ENCODE measurements around the gene EVI5.
"Not testable (repeated sequence)": the region's sequence is repeated elsewhere in the genome, so short reads cannot be mapped to it uniquely, and the experiment has no call there.

Gene EVI5

GRCh38 chr1:92791487-92792066 lies 6.7 kb upstream of the EVI5 start:
- no peak for DNase-seq (ENCODE audit: low spot score)

DNA sequence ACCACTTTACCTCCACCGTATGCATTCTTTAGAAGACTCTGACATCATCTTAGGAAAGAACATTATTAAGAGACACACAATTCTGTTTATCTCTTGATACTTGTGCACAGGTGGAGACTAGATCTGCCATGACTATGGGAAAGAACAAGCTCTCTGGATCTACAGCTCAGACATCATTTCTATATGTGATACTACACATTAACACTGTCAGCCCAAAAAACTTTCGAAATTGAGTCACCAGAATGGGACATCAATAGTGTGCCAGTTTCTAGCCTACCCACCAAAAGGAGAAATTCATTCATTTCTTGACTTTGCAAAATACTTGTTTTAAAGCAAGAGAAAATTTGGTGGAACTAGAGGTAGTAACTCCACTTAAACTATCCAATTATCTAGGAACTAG lies 6.0 kb upstream of the EVI5 start:
- DNase-seq (ENCODE audit: low spot score), result no peak

DNA sequence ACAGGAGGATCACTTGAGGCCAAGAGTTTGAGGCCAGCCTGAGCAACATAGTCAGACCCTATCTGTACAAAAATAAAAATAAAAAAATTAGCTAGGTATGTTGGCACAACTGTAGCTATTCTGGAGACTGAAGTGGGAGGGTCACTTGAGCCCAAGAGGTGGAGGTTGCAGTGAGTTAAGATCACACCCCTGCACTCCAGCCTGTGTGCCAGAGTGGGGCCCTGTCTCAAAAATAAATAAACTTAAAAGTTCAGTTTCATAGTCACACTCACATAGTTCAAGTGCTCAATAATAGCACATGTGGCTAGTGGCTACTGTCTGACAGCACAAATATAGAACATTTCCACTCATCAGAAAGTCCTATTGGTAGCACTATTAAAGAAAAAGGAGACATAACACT lies 5.2 kb upstream of the EVI5 start:
- DNase-seq (ENCODE audit: low spot score), result no peak

- DNase-seq (ENCODE audit: low spot score), result no peak
Observed at GRCh38 chr1:92786111-92786901, 1.4 kb upstream of the EVI5 start.

- DNase-seq (ENCODE audit: low spot score), result peak; percentile 47
Observed at GRCh38 chr1:92784021-92784638, 778 bp downstream of the EVI5 start.

GRCh38 chr1:92783550-92783949 lies 1.4 kb downstream of the EVI5 start:
- not testable (repeated sequence) for DNase-seq (ENCODE audit: low spot score)

- DNase-seq (ENCODE audit: low spot score), result no peak
Observed at GRCh38 chr1:92778376-92778775, 6.5 kb downstream of the EVI5 start.

DNA sequence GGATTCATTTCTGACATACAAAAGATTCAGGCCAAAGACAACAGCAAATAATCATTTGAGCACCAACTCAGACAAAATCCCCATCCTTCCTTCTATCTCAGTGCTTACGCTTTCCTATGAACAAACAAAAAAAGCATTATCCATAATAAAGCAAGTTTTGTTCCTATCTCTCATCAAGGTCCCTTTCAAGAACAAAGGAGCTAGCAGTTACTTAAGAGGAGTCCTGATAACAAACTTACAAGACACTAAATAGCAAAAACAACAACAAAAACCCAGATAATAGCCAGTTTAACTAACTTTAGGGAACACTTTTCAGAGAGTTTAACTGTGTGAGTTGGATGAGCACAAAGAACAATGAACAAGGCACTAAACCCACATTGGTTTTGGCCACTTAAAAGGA lies 10.5 kb downstream of the EVI5 start:
- DNase-seq (ENCODE audit: low spot score), result peak; percentile 61

DNA sequence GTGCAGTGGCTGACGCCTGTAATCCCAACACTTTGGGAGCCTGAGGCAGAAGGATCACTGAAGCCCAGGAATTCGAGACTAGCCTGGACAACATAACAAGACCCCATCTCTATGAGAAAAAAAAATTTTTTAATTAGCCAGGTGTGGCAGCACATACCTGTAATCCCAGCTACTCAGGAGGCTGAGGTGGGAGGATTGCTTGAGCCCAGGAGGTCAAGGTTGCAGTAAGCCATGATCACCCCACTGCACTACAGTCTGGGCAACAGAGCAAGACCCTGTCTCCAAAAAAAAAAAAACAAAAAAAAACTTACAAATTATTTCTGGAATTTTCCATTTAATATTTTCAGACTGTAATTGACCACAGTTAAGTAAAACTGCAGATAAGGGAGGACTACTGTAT lies 11.2 kb downstream of the EVI5 start:
- not testable (repeated sequence) for DNase-seq (ENCODE audit: low spot score)

- no peak for DNase-seq (ENCODE audit: low spot score)
Observed at GRCh38 chr1:92769856-92770255, 15.1 kb downstream of the EVI5 start.

DNA sequence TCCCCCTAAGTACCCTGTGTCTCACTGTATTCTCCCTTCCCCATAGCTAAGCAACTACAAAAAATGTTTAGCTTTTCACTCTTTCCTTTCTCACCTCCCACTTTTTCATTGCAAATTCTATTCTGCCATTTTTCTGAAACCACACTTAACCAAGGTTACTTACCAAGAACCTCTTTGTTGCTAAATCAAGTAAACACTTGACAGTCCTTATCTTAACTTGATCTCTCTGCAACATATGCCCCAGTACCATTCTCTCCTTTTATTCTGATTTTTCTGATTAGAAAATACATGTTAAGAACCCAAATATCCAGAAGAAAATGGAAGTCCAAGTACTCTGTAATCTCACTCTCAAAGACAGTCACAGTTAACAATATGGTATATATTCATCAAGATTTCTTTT lies 16.0 kb downstream of the EVI5 start:
- DNase-seq (ENCODE audit: low spot score), result no peak

DNA sequence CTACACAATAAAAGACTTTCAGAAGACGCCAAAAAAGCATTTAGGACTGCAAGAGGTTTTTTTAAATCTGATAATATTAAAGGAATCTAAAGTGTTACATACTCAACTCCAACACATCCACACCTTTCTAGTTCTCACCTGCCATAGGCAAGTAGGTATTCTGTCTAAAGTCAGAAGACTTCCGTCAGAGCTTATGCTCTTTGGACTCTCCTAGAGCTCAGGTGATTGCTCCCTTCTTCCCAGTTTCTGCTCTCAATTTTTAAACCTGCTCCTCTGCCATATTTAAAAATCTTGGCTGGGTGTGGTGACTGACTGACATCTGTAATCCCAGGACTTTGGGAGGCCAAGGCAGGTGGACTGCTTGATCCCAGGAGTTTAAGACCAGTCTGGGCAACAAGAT lies 16.6 kb downstream of the EVI5 start:
- no peak for DNase-seq (ENCODE audit: low spot score)

- no peak for DNase-seq (ENCODE audit: low spot score)
Observed at GRCh38 chr1:92764116-92764515, 20.8 kb downstream of the EVI5 start.

DNA sequence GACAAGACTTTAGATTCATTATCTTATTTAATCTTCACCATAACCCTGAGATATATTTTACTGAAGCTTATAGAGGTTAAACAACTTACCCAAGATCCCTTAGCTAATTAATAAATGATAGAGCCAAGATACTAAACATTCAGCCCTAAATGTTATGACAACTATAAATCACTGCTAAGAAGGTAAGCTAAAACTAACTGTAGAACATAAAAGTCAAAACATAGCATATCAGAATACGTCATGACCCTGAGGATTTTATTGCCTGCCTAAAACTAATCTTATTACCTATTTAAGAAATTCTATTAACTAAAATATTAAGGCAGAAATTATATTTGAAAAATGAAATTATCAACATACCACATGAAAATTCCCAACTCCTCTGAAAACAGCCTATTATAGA lies 22.6 kb downstream of the EVI5 start:
- DNase-seq (ENCODE audit: low spot score), result no peak

- no peak for DNase-seq (ENCODE audit: low spot score)
Observed at GRCh38 chr1:92759361-92759760, 25.5 kb downstream of the EVI5 start.

GRCh38 chr1:92756537-92756936 lies 28.4 kb downstream of the EVI5 start:
- no peak for DNase-seq (ENCODE audit: low spot score)

DNA sequence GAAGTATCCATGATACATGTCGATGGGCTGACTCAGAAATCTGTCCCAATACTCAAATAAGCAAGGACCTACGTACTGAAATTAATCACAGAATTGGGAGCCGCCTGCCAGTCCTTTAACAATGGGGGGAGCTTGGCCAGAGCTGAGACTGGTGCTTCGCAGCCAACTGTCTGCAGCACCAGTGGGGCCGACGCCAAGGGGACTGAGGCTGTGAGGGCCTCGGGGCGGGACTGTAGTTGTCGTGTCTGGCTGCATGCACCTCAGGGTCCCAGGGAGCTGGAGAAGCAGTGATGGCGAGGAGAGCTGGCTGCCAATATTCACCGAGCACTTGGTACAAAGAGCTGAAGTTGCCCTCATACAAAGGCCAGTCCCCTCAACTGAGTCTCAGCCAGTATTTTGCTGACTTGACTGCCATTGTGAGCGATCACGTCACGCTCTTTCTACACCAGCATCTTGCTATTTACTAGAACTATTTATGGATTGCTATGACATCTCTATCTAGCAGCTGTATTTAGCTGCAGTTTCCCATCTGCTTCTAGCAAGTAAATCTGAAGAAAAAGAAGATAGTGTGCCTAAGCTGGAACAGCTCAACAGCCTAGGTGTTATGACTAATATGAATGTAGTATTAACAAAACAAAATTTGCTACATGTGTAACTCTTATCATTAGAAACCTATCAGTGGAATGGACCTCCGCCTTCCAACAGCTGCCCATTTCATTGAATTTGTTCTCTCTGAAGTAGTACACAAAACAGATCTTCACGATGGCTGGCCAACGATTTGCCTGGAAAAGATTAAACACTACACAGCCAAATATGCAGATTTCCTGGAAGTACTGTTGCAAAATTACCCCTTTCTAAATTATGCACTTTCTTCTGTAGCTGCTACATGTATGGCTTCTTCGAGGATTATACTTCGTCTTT lies 29.1 kb downstream of the EVI5 start:
- DNase-seq (ENCODE audit: low spot score), result peak; percentile 82

GRCh38 chr1:92754719-92755050 lies 30.2 kb downstream of the EVI5 start:
- DNase-seq (ENCODE audit: low spot score), result no peak

GRCh38 chr1:92754000-92754718 lies 30.7 kb downstream of the EVI5 start:
- no peak for DNase-seq (ENCODE audit: low spot score)

DNA sequence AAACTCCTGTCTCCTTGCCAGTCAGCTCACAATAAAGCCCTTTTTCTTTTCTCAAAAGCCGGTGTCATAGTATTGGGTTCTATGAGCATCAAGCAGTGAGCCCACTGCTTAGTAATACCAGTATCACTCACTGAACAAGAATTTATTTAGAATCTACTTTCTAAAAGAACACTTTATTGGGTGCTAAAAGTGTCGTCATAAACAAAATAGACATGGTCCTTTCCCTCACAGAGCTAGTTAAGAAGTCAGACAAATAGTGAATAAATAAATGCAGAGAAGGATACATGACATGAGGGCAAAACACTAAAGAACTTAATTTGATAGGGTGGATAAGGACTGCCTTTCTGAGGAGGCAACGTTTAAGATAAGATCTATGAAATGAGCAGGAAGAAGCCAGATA lies 32.2 kb downstream of the EVI5 start:
- no peak for DNase-seq (ENCODE audit: low spot score)

GRCh38 chr1:92749024-92749634 lies 35.8 kb downstream of the EVI5 start:
- peak; percentile 78 for DNase-seq (ENCODE audit: low spot score)
